Stimulated activated CD4-positive, alpha-beta T cell treated with anti-CD3 and anti-CD28 coated beads, Interleukin-4, amount 100 ng/mL, for 24 hours (primary cell): ENCODE data around the gene ZNF148.

Source experiments
- DNase-seq: peaks from one replicate; pipeline ENCODE4 v3.0.0-alpha.2; 2020

ZNF148 gene

GRCh38 chr3:125331243-125331642 is 43.9 kb downstream of the ZNF148 start:
- no peak for DNase-seq

GRCh38 chr3:125326957-125327356 is 48.2 kb downstream of the ZNF148 start:
- DNase-seq: no peak

- DNase-seq: no peak
These were observed 49.4 kb downstream of the ZNF148 start for GRCh38 chr3:125325746-125326145.

- DNase-seq: no peak
These were observed 50.8 kb downstream of the ZNF148 start for GRCh38 chr3:125324341-125324740.

GRCh38 chr3:125322917-125323316 is 52.2 kb downstream of the ZNF148 start:
- no peak for DNase-seq

- DNase-seq: no peak
These were observed 53.0 kb downstream of the ZNF148 start for GRCh38 chr3:125322166-125322565.

GRCh38 chr3:125319765-125320164 is 55.4 kb downstream of the ZNF148 start:
- DNase-seq: no peak

GRCh38 chr3:125318871-125319270 is 56.3 kb downstream of the ZNF148 start:
- DNase-seq: no peak

- DNase-seq: no peak
These were observed 56.8 kb downstream of the ZNF148 start for GRCh38 chr3:125318167-125318865.

- no peak for DNase-seq
These were observed 57.4 kb downstream of the ZNF148 start for GRCh38 chr3:125317761-125318160.

- no peak for DNase-seq
These were observed 58.2 kb downstream of the ZNF148 start for GRCh38 chr3:125316949-125317348.

- no peak for DNase-seq
These were observed 58.9 kb downstream of the ZNF148 start for GRCh38 chr3:125316246-125316645.

GRCh38 chr3:125313060-125313635 is 62.0 kb downstream of the ZNF148 start:
- no peak for DNase-seq

- DNase-seq: peak; percentile 43
These were observed 64.5 kb downstream of the ZNF148 start for GRCh38 chr3:125310623-125311081.

GRCh38 chr3:125309476-125309875 is 65.6 kb downstream of the ZNF148 start:
- DNase-seq: no peak

GRCh38 chr3:125306620-125307019 is 68.5 kb downstream of the ZNF148 start:
- no peak for DNase-seq

- no peak for DNase-seq
These were observed 72.2 kb downstream of the ZNF148 start for GRCh38 chr3:125302932-125303331.

- DNase-seq: no peak
These were observed 74.7 kb downstream of the ZNF148 start for GRCh38 chr3:125300416-125300815.

GRCh38 chr3:125294411-125294810 is 80.7 kb downstream of the ZNF148 start:
- DNase-seq: no peak

GRCh38 chr3:125292015-125292414 is 83.1 kb downstream of the ZNF148 start:
- no peak for DNase-seq

GRCh38 chr3:125289429-125289981 is 85.6 kb downstream of the ZNF148 start:
- DNase-seq: no peak

GRCh38 chr3:125287248-125287647 is 87.9 kb downstream of the ZNF148 start:
- no peak for DNase-seq

GRCh38 chr3:125281381-125281780 is 93.7 kb downstream of the ZNF148 start:
- no peak for DNase-seq

GRCh38 chr3:125280668-125281361 is 94.3 kb downstream of the ZNF148 start:
- no peak for DNase-seq
